Measurements from ENCODE around the gene PHF21A.

DNA sequence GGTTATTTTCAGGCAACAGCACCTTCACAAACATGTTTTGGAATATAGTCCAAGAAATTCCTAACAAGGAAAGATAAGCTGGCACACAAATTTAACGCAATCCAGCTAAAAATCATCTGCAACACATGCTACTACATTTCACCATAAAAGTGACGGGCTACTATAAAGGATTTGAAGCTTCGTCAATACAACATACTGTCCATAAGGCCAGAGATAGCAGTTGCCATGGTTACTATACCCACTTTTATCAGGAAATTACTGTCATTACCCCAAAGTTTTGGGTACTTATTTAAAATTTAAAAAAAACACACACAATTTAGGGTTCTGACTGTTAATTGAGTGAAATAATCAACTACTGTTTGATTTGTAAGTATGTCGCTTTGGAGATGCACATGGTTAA is 6.9 kb downstream of the PHF21A start:
- TF ChIP-seq, protein P1, sequence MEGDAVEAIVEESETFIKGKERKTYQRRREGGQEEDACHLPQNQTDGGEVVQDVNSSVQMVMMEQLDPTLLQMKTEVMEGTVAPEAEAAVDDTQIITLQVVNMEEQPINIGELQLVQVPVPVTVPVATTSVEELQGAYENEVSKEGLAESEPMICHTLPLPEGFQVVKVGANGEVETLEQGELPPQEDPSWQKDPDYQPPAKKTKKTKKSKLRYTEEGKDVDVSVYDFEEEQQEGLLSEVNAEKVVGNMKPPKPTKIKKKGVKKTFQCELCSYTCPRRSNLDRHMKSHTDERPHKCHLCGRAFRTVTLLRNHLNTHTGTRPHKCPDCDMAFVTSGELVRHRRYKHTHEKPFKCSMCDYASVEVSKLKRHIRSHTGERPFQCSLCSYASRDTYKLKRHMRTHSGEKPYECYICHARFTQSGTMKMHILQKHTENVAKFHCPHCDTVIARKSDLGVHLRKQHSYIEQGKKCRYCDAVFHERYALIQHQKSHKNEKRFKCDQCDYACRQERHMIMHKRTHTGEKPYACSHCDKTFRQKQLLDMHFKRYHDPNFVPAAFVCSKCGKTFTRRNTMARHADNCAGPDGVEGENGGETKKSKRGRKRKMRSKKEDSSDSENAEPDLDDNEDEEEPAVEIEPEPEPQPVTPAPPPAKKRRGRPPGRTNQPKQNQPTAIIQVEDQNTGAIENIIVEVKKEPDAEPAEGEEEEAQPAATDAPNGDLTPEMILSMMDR (conservative IDR thresholded peaks at IDR 0.05; ENCODE audit: low read length), result no peak
- TF ChIP-seq EZH2phosphoT487 (IDR thresholded peaks at IDR 0.05; ENCODE audit: borderline replicate concordance, low read depth, low read length), result no peak
